NCI-H1436 treated with DMSO at 0.1 percent for 48 hours (cell line): ENCODE measurements around the gene IL25.
"Not testable (repeated sequence)": the region's sequence is repeated elsewhere in the genome, so short reads cannot be mapped to it uniquely, and the experiment has no call there.

ENCODE experiments used
- DNase-seq: peaks from one replicate; lab custom pipeline; 2025; lab: John Stamatoyannopoulos, UW

IL25 gene

GRCh38 chr14:23375527-23376251 lies 3.1 kb downstream of the IL25 start:
- no peak for DNase-seq

GRCh38 chr14:23376482-23377197 lies 4.0 kb downstream of the IL25 start, which contains the start of gene CMTM5:
TSS of gene CMTM5 (plus strand) at chr14:23377046. CDS start at chr14:23377252, 206 bp downstream.
- no peak for DNase-seq

- no peak for DNase-seq
Observed at GRCh38 chr14:23377198-23377550, 4.6 kb downstream of the IL25 start.

GRCh38 chr14:23377573-23378563 lies 5.3 kb downstream of the IL25 start:
- DNase-seq, result no peak

GRCh38 chr14:23378612-23379220 lies 6.1 kb downstream of the IL25 start:
- no peak for DNase-seq

- no peak for DNase-seq
Observed at GRCh38 chr14:23379366-23380196, 7.0 kb downstream of the IL25 start.

- no peak for DNase-seq
Observed at GRCh38 chr14:23380197-23380914, 7.7 kb downstream of the IL25 start.

- DNase-seq, result no peak
Observed at GRCh38 chr14:23380976-23381375, 8.4 kb downstream of the IL25 start.

- no peak for DNase-seq
Observed at GRCh38 chr14:23381871-23382270, 9.3 kb downstream of the IL25 start.

GRCh38 chr14:23382276-23382675 lies 9.7 kb downstream of the IL25 start:
- DNase-seq, result no peak

- no peak for DNase-seq
Observed at GRCh38 chr14:23382731-23383440, 10.3 kb downstream of the IL25 start.

- DNase-seq, result no peak
Observed at GRCh38 chr14:23384364-23385080, 11.9 kb downstream of the IL25 start.

- no peak for DNase-seq
Observed at GRCh38 chr14:23385244-23385641, 12.6 kb downstream of the IL25 start.

GRCh38 chr14:23385642-23386265 lies 13.1 kb downstream of the IL25 start:
- no peak for DNase-seq

GRCh38 chr14:23386266-23386657 lies 13.7 kb downstream of the IL25 start:
- not testable (repeated sequence) for DNase-seq

- no peak for DNase-seq
Observed at GRCh38 chr14:23386999-23387398, 14.4 kb downstream of the IL25 start.

- no peak for DNase-seq
Observed at GRCh38 chr14:23387916-23388882, 15.6 kb downstream of the IL25 start.
